ENCODE results near the gene CCDC71. TPM values are rescaled to one million over a fixed set of nuclear protein-coding genes. Genes with fewer than 3 reads are reported as not detected.
A peak's percentile ranks its signal among the peaks of the same experiment; 100 is the strongest.

CCDC71 gene
- total and polyA plus RNA-seq, 2 of the 13 experiments (the other 11 are each of a cell fraction or from before 2014, with no cell fraction given) = 9.7 to 14.3 TPM

- TF ChIP-seq THAP9 (CRISPR knock-in tag; IDR thresholded peaks at IDR 0.05; ENCODE audit: borderline replicate concordance) (no peak; the same call in 1 of the 2 replicates), JARID2 (CRISPR knock-in tag; IDR thresholded peaks at IDR 0.05; ENCODE audit: insufficient replicate concordance) (no peak), ARID3A (IDR thresholded peaks at IDR 0.05; ENCODE audit: low read depth, low read length) (no peak), SP1 (IDR thresholded peaks at IDR 0.05) (no peak), SP1 (CRISPR knock-in tag; IDR thresholded peaks at IDR 0.05) (no peak; the same call in none of the 2 replicates), NFIC (IDR thresholded peaks at IDR 0.05; ENCODE audit: low read length) (no peak), NAIF1 (CRISPR knock-in tag; IDR thresholded peaks at IDR 0.05; ENCODE audit: borderline replicate concordance) (0 out of 2 replicates have a peak, but pooled peaks have one; percentile 51), CBFB (CRISPR knock-in tag; IDR thresholded peaks at IDR 0.05) (peak; percentile 16; the same call in 1 of the 2 replicates), ZFP41 (CRISPR knock-in tag; IDR thresholded peaks at IDR 0.05; ENCODE audit: borderline replicate concordance) (0 out of 2 replicates have a peak, but pooled peaks have one; percentile 49), CREM (IDR thresholded peaks at IDR 0.05) (peak; percentile 52; the same call in 1 of the 2 replicates), CREM (CRISPR knock-in tag; IDR thresholded peaks at IDR 0.05) (no peak), MXD1 (CRISPR knock-in tag; IDR thresholded peaks at IDR 0.05) (peak; percentile 68), ZSCAN31 (CRISPR knock-in tag; IDR thresholded peaks at IDR 0.05; ENCODE audit: low read depth) (no peak; the same call in 1 of the 2 replicates), ARNTL (CRISPR knock-in tag; IDR thresholded peaks at IDR 0.05) (no peak), ASH2L (IDR thresholded peaks at IDR 0.05; ENCODE audit: insufficient read length, low read depth, low read length) (peak; percentile 69), PTBP1 (IDR thresholded peaks at IDR 0.05; ENCODE audit: low read depth, low read length, poor library complexity, severe bottlenecking) (no peak), JUN (CRISPR knock-in tag; IDR thresholded peaks at IDR 0.05) (no peak), HNF4G (IDR thresholded peaks at IDR 0.05; ENCODE audit: borderline replicate concordance, low read depth, low read length) (no peak; the same call in 1 of the 2 replicates), HNF4G (CRISPR knock-in tag; IDR thresholded peaks at IDR 0.05; ENCODE audit: borderline replicate concordance, low read depth) (no peak), ZNF580 (CRISPR knock-in tag; IDR thresholded peaks at IDR 0.05; ENCODE audit: borderline replicate concordance, low read depth) (0 out of 2 replicates have a peak, but pooled peaks have one; percentile 24), EHMT2 (IDR thresholded peaks at IDR 0.05; ENCODE audit: borderline replicate concordance, low read depth, low read length) (no peak)
Observed at GRCh38 chr3:49120438-49121131, 45.5 kb downstream of the CCDC71 start, which contains the start of gene USP19 (continued).

Measured in HepG2 (cell line).